Nephron (organoid): Measurements from ENCODE around the gene ASTN1.

Experiments used
- H3K27ac Mint-ChIP-seq, 3 experiments: 2 replicates each; pipeline ENCODE4 v1.8.0; 2020; ENCODE audit warnings: mixed read lengths in 3 of 3, mild to moderate bottlenecking in 2 of 3, moderate library complexity in 1 of 3
- H3K27me3 Mint-ChIP-seq: 2 replicates; pipeline ENCODE4 v1.8.0; 2021; ENCODE audit warnings: low read depth, mild to moderate bottlenecking, moderate library complexity, mixed read lengths
- H3K36me3 Mint-ChIP-seq: 2 replicates; pipeline ENCODE4 v1.8.0; 2020; ENCODE audit warnings: low read depth, mixed read lengths
- H3K4me1 Mint-ChIP-seq: 2 replicates; pipeline ENCODE4 v1.8.0; 2020; ENCODE audit warnings: mixed read lengths
- H3K4me3 Mint-ChIP-seq, 3 experiments: 2 replicates each; pipeline ENCODE4 v1.8.0; 2020; ENCODE audit warnings: mild to moderate bottlenecking in 3 of 3, mixed read lengths in 3 of 3, moderate library complexity in 2 of 3
- H3K9me3 Mint-ChIP-seq: 2 replicates; pipeline ENCODE4 v1.8.0; 2020; ENCODE audit warnings: mixed read lengths
- CTCF ChIP-seq, 3 experiments: fragments of 200-600 bp; sonication (generic); IDR thresholded peaks; one replicate each; pipeline ENCODE4 v1.5.0; 2021; ENCODE audit warnings: antibody characterized with exemption in 3 of 3; ENCODE audit not compliant: unreplicated experiment in 3 of 3

The ASTN1 gene

GRCh38 chr1:177181631-177182291 is 17.2 kb upstream of the ASTN1 start:
- H3K4me1 Mint-ChIP-seq, result peaks cover 23% of the 10 kb centered on the region
- peaks cover 2% of the 10 kb centered on the region for H3K9me3 Mint-ChIP-seq
- H3K36me3 Mint-ChIP-seq, result no peaks in the 10 kb centered on the region
- H3K27ac Mint-ChIP-seq, result no peak overlapping the region
- peak overlapping the region; percentile 73 to 79 (median 74) for H3K4me3 Mint-ChIP-seq
- peaks cover 69% of the 10 kb centered on the region for H3K27me3 Mint-ChIP-seq
- peak; percentile 90 to 92 (median 90) for TF ChIP-seq CTCF (IDR thresholded peaks at IDR 0.05; ENCODE audit: unreplicated experiment in 3 of 3)

- TF ChIP-seq CTCF (IDR thresholded peaks at IDR 0.05; ENCODE audit: unreplicated experiment in 3 of 3), result no peak
- H3K27ac Mint-ChIP-seq, result no peak overlapping the region
- no peaks in the 10 kb centered on the region for H3K36me3 Mint-ChIP-seq
- H3K9me3 Mint-ChIP-seq, result peaks cover 2% of the 10 kb centered on the region
- H3K4me3 Mint-ChIP-seq, result peak overlapping the region; percentile 73 to 79 (median 74)
- peaks cover 23% of the 10 kb centered on the region for H3K4me1 Mint-ChIP-seq
- H3K27me3 Mint-ChIP-seq, result peaks cover 74% of the 10 kb centered on the region
Observed at GRCh38 chr1:177181280-177181630, 16.7 kb upstream of the ASTN1 start.

GRCh38 chr1:177174921-177175634 is 10.6 kb upstream of the ASTN1 start:
- H3K36me3 Mint-ChIP-seq, result no peaks in the 10 kb centered on the region
- peaks cover 45% of the 10 kb centered on the region for H3K27me3 Mint-ChIP-seq
- no peaks in the 10 kb centered on the region for H3K9me3 Mint-ChIP-seq
- TF ChIP-seq CTCF (IDR thresholded peaks at IDR 0.05; ENCODE audit: unreplicated experiment in 3 of 3), result no peak
- H3K4me3 Mint-ChIP-seq, result no peak overlapping the region
- no peak overlapping the region for H3K27ac Mint-ChIP-seq
- peaks cover 5% of the 10 kb centered on the region for H3K4me1 Mint-ChIP-seq

- peaks cover 36% of the 10 kb centered on the region for H3K27me3 Mint-ChIP-seq
- H3K4me3 Mint-ChIP-seq, result no peak overlapping the region
- H3K4me1 Mint-ChIP-seq, result peaks cover 5% of the 10 kb centered on the region
- no peak overlapping the region for H3K27ac Mint-ChIP-seq
- no peak for TF ChIP-seq CTCF (IDR thresholded peaks at IDR 0.05; ENCODE audit: unreplicated experiment in 3 of 3)
- H3K36me3 Mint-ChIP-seq, result no peaks in the 10 kb centered on the region
- no peaks in the 10 kb centered on the region for H3K9me3 Mint-ChIP-seq
Observed at GRCh38 chr1:177173976-177174375, 9.5 kb upstream of the ASTN1 start.

GRCh38 chr1:177172866-177173265 is 8.4 kb upstream of the ASTN1 start:
- TF ChIP-seq CTCF (IDR thresholded peaks at IDR 0.05; ENCODE audit: unreplicated experiment in 3 of 3), result no peak
- Mint-ChIP-seq H3K9me3 (no peaks in the 10 kb centered on the region), H3K36me3 (no peaks in the 10 kb centered on the region), H3K27ac (no peak overlapping the region), H3K27me3 (peaks cover 26% of the 10 kb centered on the region), H3K4me3 (no peak overlapping the region), H3K4me1 (peaks cover 5% of the 10 kb centered on the region)

GRCh38 chr1:177172272-177172671 is 7.8 kb upstream of the ASTN1 start:
- Mint-ChIP-seq H3K27ac (no peak overlapping the region), H3K4me1 (peaks cover 5% of the 10 kb centered on the region), H3K4me3 (peak overlapping the region in 2 of 3 experiments; percentile 39 to 51), H3K36me3 (no peaks in the 10 kb centered on the region), H3K9me3 (no peaks in the 10 kb centered on the region), H3K27me3 (peaks cover 20% of the 10 kb centered on the region)
- TF ChIP-seq CTCF (IDR thresholded peaks at IDR 0.05; ENCODE audit: unreplicated experiment in 3 of 3), result no peak
